AG04450 (cell line): Measurements from ENCODE around the gene EEIG1. TPM values are rescaled to one million over a fixed set of nuclear protein-coding genes. Genes with fewer than 3 reads are reported as not detected.

ENCODE experiments used
- CTCF ChIA-PET: fragments of 300-600, 350-600 bp; formaldehyde crosslinking; extraction: SDS; loops from one replicate; lab custom pipeline; 2022; ENCODE audit warnings: antibody characterized with exemption, inconsistent platforms; lab: Charles Lee
- POLR2A ChIA-PET: fragments of 350-600 bp; formaldehyde crosslinking; extraction: SDS; loops from one replicate; lab custom pipeline; 2021; ENCODE audit warnings: antibody characterized with exemption, inconsistent platforms; lab: Yijun Ruan, JAX
- DNase-seq: peaks from one replicate; pipeline ENCODE4 v3.0.0-alpha.2; 2011; ENCODE audit warnings: low read depth, low spot score
- H3K27ac ChIP-seq: one replicate; pipeline ENCODE4 v1.5.1; 2012; ENCODE audit warnings: low read depth, low read length, control low read depth
- H3K27me3 ChIP-seq: one replicate; pipeline ENCODE4 v1.6.0; 2012; ENCODE audit warnings: low read length; ENCODE audit not compliant: control insufficient read depth, insufficient read depth
- H3K4me3 ChIP-seq: 2 replicates; pipeline ENCODE4 v1.5.1; 2011; ENCODE audit warnings: mild to moderate bottlenecking, low read depth, low read length, control low read depth
- H3K9me3 ChIP-seq: 2 replicates; pipeline ENCODE4 v1.5.1; 2012; ENCODE audit warnings: low read length; ENCODE audit not compliant: control insufficient read depth, insufficient read depth
- polyA plus RNA-seq: library from polyadenylated mRNA; depleted of rRNA; stranded (reverse); fragments of >200 nt; gene quantifications from 2 replicates; pipeline ENCODE4 v1.2.3, GENCODE V29; 2011
- TF ChIP-seq, protein P1 (sequence below): IDR thresholded peaks from 2 replicates; pipeline ENCODE4 v1.5.1; 2011; ENCODE audit warnings: low read depth, low read length, control low read depth, inconsistent platforms

Gene EEIG1
- polyA plus RNA-seq, 1 experiment, result 8.3 TPM

DNA sequence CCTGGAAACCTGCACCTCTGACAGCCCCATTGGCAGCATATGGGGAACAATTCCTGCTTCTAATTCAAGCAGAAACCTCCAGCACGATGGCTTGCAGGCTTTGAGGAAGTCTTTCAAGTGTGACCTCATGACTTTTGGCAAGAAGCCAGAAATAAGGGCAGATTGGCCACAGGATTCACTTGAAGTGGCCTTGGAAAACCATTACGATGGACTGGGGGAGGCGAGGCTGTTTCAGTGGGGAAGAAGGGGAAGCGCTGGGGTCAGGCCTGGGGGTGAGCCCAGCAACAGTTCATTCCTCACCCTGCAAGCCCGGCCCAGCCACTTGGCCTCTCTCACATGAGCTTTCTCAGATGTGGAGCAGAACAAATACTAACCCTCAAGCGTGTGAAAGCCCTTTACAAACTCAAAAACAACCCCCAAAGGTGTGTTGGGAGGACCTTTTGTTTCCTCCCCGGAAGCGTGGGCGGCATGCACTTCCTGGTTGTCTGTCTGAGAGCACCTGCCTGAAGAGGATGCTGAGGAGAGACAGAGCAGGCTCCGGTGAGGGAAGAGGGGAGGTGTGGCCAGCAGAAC is 26.9 kb upstream of the EEIG1 start:
- no peak for DNase-seq
- Histone ChIP-seq H3K4me3 (no peak overlapping the region), H3K27ac (peak overlapping the region; percentile 2), H3K9me3 (peaks cover 8% of the 10 kb centered on the region; the same call in 1 of the 2 replicates), H3K27me3 (no peaks in the 10 kb centered on the region)
- ChIA-PET POLR2A (no interaction called here), CTCF (interaction anchor here (0.8 kb wide), 1 partner anchor 26 kb away, joined by 3 read pairs; no protein-coding TSS in a partner anchor)
- TF ChIP-seq, protein P1, sequence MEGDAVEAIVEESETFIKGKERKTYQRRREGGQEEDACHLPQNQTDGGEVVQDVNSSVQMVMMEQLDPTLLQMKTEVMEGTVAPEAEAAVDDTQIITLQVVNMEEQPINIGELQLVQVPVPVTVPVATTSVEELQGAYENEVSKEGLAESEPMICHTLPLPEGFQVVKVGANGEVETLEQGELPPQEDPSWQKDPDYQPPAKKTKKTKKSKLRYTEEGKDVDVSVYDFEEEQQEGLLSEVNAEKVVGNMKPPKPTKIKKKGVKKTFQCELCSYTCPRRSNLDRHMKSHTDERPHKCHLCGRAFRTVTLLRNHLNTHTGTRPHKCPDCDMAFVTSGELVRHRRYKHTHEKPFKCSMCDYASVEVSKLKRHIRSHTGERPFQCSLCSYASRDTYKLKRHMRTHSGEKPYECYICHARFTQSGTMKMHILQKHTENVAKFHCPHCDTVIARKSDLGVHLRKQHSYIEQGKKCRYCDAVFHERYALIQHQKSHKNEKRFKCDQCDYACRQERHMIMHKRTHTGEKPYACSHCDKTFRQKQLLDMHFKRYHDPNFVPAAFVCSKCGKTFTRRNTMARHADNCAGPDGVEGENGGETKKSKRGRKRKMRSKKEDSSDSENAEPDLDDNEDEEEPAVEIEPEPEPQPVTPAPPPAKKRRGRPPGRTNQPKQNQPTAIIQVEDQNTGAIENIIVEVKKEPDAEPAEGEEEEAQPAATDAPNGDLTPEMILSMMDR, result no peak

DNA sequence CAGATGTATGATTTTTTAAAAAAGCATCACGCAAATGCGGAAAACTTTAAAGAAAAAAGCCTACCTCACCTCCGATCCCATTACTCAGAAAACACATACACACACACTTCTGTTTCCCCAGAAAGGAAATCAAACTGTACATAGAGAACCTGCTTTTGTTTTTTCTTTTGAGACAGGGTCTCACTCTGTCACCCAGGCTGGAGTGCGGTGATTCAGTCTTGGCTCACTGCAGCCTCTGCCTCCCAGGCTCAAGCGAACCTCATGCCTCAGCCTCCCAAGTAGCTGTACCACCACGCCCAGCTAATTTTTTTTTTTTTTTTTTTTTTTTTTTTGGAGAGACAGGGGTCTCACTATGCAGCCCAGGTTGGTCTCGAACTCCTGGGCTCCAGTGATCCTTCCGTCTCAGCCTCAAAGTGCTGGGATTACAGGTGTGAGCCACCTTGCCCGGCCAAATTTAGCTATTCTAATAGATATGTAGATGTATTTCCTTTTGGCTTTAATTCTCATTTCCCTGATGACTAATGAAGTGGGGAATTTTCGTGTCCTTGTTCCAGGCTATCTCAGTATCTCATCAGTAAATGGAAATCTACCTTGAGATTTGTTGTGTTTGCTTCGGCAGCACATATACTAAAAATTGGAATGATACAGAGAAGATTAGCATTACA is 25.7 kb upstream of the EEIG1 start:
- Histone ChIP-seq H3K9me3 (peaks cover 8% of the 10 kb centered on the region; the same call in 1 of the 2 replicates), H3K4me3 (no peak overlapping the region), H3K27me3 (no peaks in the 10 kb centered on the region), H3K27ac (no peak overlapping the region)
- ChIA-PET CTCF (no interaction called here), POLR2A (interaction anchor here (0.6 to 0.7 kb wide), 2 partner anchors 10 to 61 kb away, joined by 7 to 10 read pairs; partner anchors contain the start of gene NAIF1)
- no peak for DNase-seq
- TF ChIP-seq, protein P1, result no peak

DNA sequence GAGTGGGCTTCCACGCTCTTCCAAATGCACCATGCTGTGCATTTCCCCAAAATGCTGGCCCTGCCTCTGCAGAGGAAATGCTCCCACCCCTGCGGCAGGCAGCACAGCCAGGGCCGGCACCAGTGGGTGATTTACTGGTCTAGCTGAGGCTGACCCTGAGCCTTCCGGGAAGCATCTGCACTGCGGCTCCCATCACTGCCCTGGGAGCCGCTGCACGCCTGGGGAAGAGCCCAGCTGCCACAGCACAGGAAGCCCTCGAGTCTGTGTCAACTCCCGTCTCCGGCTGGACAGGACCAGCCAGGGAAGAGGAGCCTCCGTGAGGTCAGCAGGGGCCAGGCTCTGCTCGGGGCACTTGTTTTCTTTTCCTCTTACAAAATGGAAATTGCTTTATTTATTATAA is 25.1 kb upstream of the EEIG1 start:
- ChIA-PET CTCF (interaction anchor here (0.5 kb wide), 1 partner anchor 55 kb away, joined by 5 read pairs; no protein-coding TSS in a partner anchor), POLR2A (no interaction called here)
- no peak for DNase-seq
- TF ChIP-seq, protein P1, result no peak
- no peaks in the 10 kb centered on the region for H3K27me3 ChIP-seq
- peaks cover 8% of the 10 kb centered on the region; the same call in 1 of the 2 replicates for H3K9me3 ChIP-seq
- H3K27ac ChIP-seq, result no peak overlapping the region
- H3K4me3 ChIP-seq, result no peak overlapping the region

DNA sequence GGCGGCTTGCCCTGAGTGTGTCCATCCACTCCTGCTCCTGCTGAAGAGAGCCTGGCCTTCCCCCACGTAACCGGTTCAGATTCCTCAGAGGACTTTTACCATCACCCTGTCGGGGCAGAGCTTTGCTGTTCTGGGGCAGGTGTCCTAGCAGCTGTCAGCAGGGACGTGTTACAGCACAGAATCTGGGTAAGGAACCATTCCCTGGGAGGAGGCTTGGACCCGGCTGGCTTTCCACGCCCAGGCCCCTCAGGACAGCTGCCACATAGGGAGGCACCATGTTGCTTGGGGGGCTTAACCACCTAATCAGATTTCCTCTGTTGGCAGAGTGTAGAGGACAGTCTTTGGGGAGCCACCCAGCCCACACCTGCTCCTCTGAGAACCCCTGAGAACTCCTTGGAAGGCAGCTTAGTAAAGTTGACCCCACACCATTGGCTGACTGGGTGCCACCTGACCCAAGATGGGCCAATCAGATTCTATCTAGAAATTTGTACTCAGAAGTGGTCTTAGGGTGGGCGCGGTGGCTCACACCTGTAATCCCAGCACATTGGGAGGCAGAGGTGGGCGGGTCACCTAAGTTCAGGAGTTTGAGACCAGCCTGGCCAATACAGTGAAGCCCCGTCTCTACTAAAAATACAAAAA is 23.3 kb upstream of the EEIG1 start:
- no peak overlapping the region for H3K27ac ChIP-seq
- ChIA-PET POLR2A (interaction anchor here (1.5 kb wide), 1 partner anchor 23 kb away, joined by 4 read pairs; the partner anchor contains the start of gene EEIG1), CTCF (no interaction called here)
- peaks cover 8% of the 10 kb centered on the region; the same call in 1 of the 2 replicates for H3K9me3 ChIP-seq
- H3K27me3 ChIP-seq, result no peaks in the 10 kb centered on the region
- TF ChIP-seq, protein P1, result no peak
- H3K4me3 ChIP-seq, result no peak overlapping the region
- no peak for DNase-seq
